Liver (tissue), 9 donors: Measurements from ENCODE around the gene PLA2G4B. TPM values are rescaled to one million over a fixed set of nuclear protein-coding genes. Genes with fewer than 3 reads are reported as not detected.

ENCODE experiments used
- DNase-seq: peaks from one replicate; pipeline ENCODE4 v3.0.0-alpha.2; 2017; ENCODE audit warnings: low spot score
- H3K27ac ChIP-seq, 2 donors: one replicate each; pipeline ENCODE4 v1.7.0; 2013; ENCODE audit warnings: inconsistent platforms in 2 of 2, low read length in 2 of 2, control low read depth in 1 of 2, low read depth in 1 of 2, mild to moderate bottlenecking in 1 of 2
- H3K27me3 ChIP-seq, 4 donors: one replicate each; pipeline versions ENCODE4 v1.6.1 to v1.7.0; 2013; ENCODE audit warnings: low read length in 3 of 4, inconsistent platforms in 1 of 4, mild to moderate bottlenecking in 1 of 4, moderate library complexity in 1 of 4; ENCODE audit not compliant: control insufficient read depth in 4 of 4, insufficient read depth in 4 of 4
- H3K36me3 ChIP-seq, 4 donors: one replicate each; pipeline versions ENCODE4 v1.6.1 to v1.7.0; 2013; ENCODE audit warnings: low read length in 3 of 4, mild to moderate bottlenecking in 3 of 4, low read depth in 1 of 4, moderate library complexity in 1 of 4; ENCODE audit not compliant: control insufficient read depth in 4 of 4, insufficient read depth in 3 of 4
- H3K4me1 ChIP-seq, 4 donors: one replicate each; pipeline versions ENCODE4 v1.6.1 to v1.7.0; 2013; ENCODE audit warnings: low read length in 3 of 4, mild to moderate bottlenecking in 3 of 4, moderate library complexity in 1 of 4; ENCODE audit not compliant: control insufficient read depth in 4 of 4, insufficient read depth in 4 of 4
- H3K4me3 ChIP-seq, 3 donors: one replicate each; pipeline versions ENCODE4 v1.6.1 to v1.7.0; 2013; ENCODE audit warnings: low read length in 3 of 3, control low read depth in 1 of 3, low read depth in 1 of 3, mild to moderate bottlenecking in 1 of 3
- H3K9ac ChIP-seq, 2 donors: one replicate each; pipeline ENCODE4 v1.7.0; 2013; ENCODE audit warnings: low read length in 2 of 2, mild to moderate bottlenecking in 2 of 2, moderate library complexity in 2 of 2, control low read depth in 1 of 2, low read depth in 1 of 2
- H3K9me3 ChIP-seq, 4 donors: one replicate each; pipeline versions ENCODE4 v1.6.1 to v1.7.0; 2013; ENCODE audit warnings: low read length in 3 of 4; ENCODE audit not compliant: control insufficient read depth in 4 of 4
- FOXA1 ChIP-seq: IDR thresholded peaks from 2 replicates; pipeline ENCODE4 v1.6.1; 2016; ENCODE audit warnings: antibody characterized with exemption
- FOXA2 ChIP-seq: IDR thresholded peaks from 2 replicates; pipeline ENCODE4 v1.6.1; 2016; ENCODE audit warnings: antibody characterized with exemption
- GABPA ChIP-seq, 2 donors: IDR thresholded peaks in 1 of 2; conservative IDR thresholded peaks in 1 of 2; 2 replicates each; pipeline ENCODE4 v1.6.1; 2016; ENCODE audit warnings: antibody characterized with exemption in 2 of 2, mild to moderate bottlenecking in 1 of 2, moderate library complexity in 1 of 2
- HNF4A ChIP-seq, 2 donors: conservative IDR thresholded peaks; 2 replicates each; pipeline ENCODE4 v1.6.1; 2016; ENCODE audit warnings: antibody characterized with exemption in 2 of 2, mild to moderate bottlenecking in 2 of 2
- HNF4G ChIP-seq: IDR thresholded peaks from 2 replicates; pipeline ENCODE4 v1.6.1; 2016; ENCODE audit warnings: antibody characterized with exemption
- MAX ChIP-seq: IDR thresholded peaks from 2 replicates; pipeline ENCODE4 v1.6.1; 2016; ENCODE audit warnings: antibody characterized with exemption
- NR2F2 ChIP-seq: IDR thresholded peaks from 2 replicates; pipeline ENCODE4 v1.6.1; 2016; ENCODE audit warnings: antibody characterized with exemption
- RAD21 ChIP-seq, 2 donors: IDR thresholded peaks; 2 replicates each; pipeline ENCODE4 v1.6.1; 2016; ENCODE audit warnings: antibody characterized with exemption in 2 of 2, mild to moderate bottlenecking in 2 of 2
- REST ChIP-seq: IDR thresholded peaks from 2 replicates; pipeline ENCODE4 v1.6.1; 2016; ENCODE audit warnings: antibody characterized with exemption, mild to moderate bottlenecking
- RXRA ChIP-seq, 2 donors: IDR thresholded peaks; 2 replicates each; pipeline ENCODE4 v1.6.1; 2017 to 2018; ENCODE audit warnings: antibody characterized with exemption in 2 of 2, mild to moderate bottlenecking in 1 of 2
- SP1 ChIP-seq: IDR thresholded peaks from 2 replicates; pipeline ENCODE4 v1.6.1; 2018; ENCODE audit warnings: antibody characterized with exemption, mild to moderate bottlenecking
- TAF1 ChIP-seq: conservative IDR thresholded peaks from 2 replicates; pipeline ENCODE4 v1.6.1; 2016; ENCODE audit warnings: antibody characterized with exemption, mild to moderate bottlenecking
- ZBTB33 ChIP-seq: IDR thresholded peaks from 2 replicates; pipeline ENCODE4 v1.6.1; 2016; ENCODE audit warnings: antibody characterized with exemption
- WGBS: extraction: QIAGEN DNeasy Blood & Tissue Kit; methylation state at CpG from one replicate; pipeline ENCODE4 v1.1.7; 2013; 5-methylcytosine and 5-hydroxymethylcytosine counted together
- polyA plus RNA-seq, 2 donors: library from polyadenylated mRNA; stranded (reverse) in 1 of 2; unstranded in 1 of 2; fragments of 200-250 nt in 1 of 2; fragments of >200 nt in 1 of 2; fragmentation: Nextera tagmentation in 1 of 2; extraction: Ambion mirVana in 1 of 2; gene quantifications; one replicate each; pipeline versions ENCODE4 v1.2.1 to v1.2.3, GENCODE V29; 2013 to 2015
- total RNA-seq, 2 donors: library from RNA; depleted of rRNA; stranded (reverse); fragments of >200 nt; gene quantifications; one replicate each; pipeline ENCODE4 v1.2.3, GENCODE V29; 2014
- donor health status: healthy.
- donor health status: healthy.
- donor health status: healthy.
- donor health status: healthy.
- donor health status: healthy.

The PLA2G4B gene
- total and polyA plus RNA-seq, 4 donors, result 0.33 to 3.6 (median 2.3) TPM

- TF ChIP-seq SP1 (no peak), TAF1 (no peak), RAD21 (IDR thresholded peaks at IDR 0.05) (no peak), REST (no peak), FOXA1 (no peak), HNF4A (conservative IDR thresholded peaks at IDR 0.05) (peak; percentile 29 to 43), ZBTB33 (no peak), NR2F2 (no peak), RXRA (IDR thresholded peaks at IDR 0.05) (peak; percentile 14 to 34), FOXA2 (no peak)
- no peaks in the 10 kb centered on the region for H3K36me3 ChIP-seq
- H3K9ac ChIP-seq, result no peak overlapping the region
- peak; percentile 44 for DNase-seq
- H3K4me3 ChIP-seq, result no peak overlapping the region
- H3K4me1 ChIP-seq, result peaks cover 0 to 20% (median 13%) of the 10 kb centered on the region in 4 donors
- H3K27ac ChIP-seq, result no peak overlapping the region
- no peaks in the 10 kb centered on the region for H3K27me3 ChIP-seq
- 77% methylated on average over 8 of the region's 8 CpGs for WGBS
- H3K9me3 ChIP-seq, result no peaks in the 10 kb centered on the region
Measured at GRCh38 chr15:41866263-41866703, 27.6 kb downstream of the PLA2G4B start.

GRCh38 chr15:41866872-41867579, 28.4 kb downstream of the PLA2G4B start:
- no peak overlapping the region for H3K9ac ChIP-seq
- H3K4me1 ChIP-seq, result peaks cover 0 to 20% (median 13%) of the 10 kb centered on the region in 4 donors
- no peak overlapping the region for H3K27ac ChIP-seq
- 91% methylated on average over 25 of the region's 25 CpGs for WGBS
- no peak overlapping the region for H3K4me3 ChIP-seq
- no peaks in the 10 kb centered on the region for H3K27me3 ChIP-seq
- no peaks in the 10 kb centered on the region for H3K36me3 ChIP-seq
- DNase-seq, result no peak
- H3K9me3 ChIP-seq, result no peaks in the 10 kb centered on the region
- TF ChIP-seq FOXA2, result no peak
- TF ChIP-seq TAF1, result no peak
- no peak for TF ChIP-seq GABPA (IDR thresholded peaks at IDR 0.05 in 1 of 2, conservative IDR thresholded peaks at IDR 0.05 in 1 of 2)

- WGBS, result 96% methylated on average over 15 of the region's 15 CpGs
- Histone ChIP-seq H3K27me3 (no peaks in the 10 kb centered on the region), H3K27ac (no peak overlapping the region), H3K4me1 (peaks cover 0 to 20% (median 13%) of the 10 kb centered on the region in 4 donors), H3K9me3 (no peaks in the 10 kb centered on the region), H3K4me3 (no peak overlapping the region), H3K9ac (no peak overlapping the region), H3K36me3 (no peaks in the 10 kb centered on the region)
- TF ChIP-seq MAX (no peak), HNF4A (conservative IDR thresholded peaks at IDR 0.05) (no peak), GABPA (IDR thresholded peaks at IDR 0.05 in 1 of 2, conservative IDR thresholded peaks at IDR 0.05 in 1 of 2) (no peak), HNF4G (no peak), RAD21 (IDR thresholded peaks at IDR 0.05) (no peak), FOXA1 (no peak), REST (no peak), FOXA2 (no peak)
- DNase-seq, result no peak
Measured at GRCh38 chr15:41868321-41868720, 29.7 kb downstream of the PLA2G4B start.
